ENCODE results near the gene TEX47. TPM values are rescaled to one million over a fixed set of nuclear protein-coding genes. Genes with fewer than 3 reads are reported as not detected.

Gene TEX47
- total and polyA plus RNA-seq, 8 donors, result not detected

GRCh38 chr7:88818552-88818951, 23.0 kb upstream of the TEX47 start:
- no peaks in the 10 kb centered on the region for H3K27me3 ChIP-seq
- no peak for TF ChIP-seq CTCF (IDR thresholded peaks at IDR 0.05)
- H3K36me3 ChIP-seq, result no peaks in the 10 kb centered on the region
- H3K4me3 ChIP-seq, result no peak overlapping the region
- intact Hi-C loops (cut with DNase I), result no loop called here
- H3K4me1 ChIP-seq, result no peaks in the 10 kb centered on the region
- DNase-seq (no peak), ATAC-seq (no peak)
- H3K27ac ChIP-seq, result no peak overlapping the region
- H3K9me3 ChIP-seq, result no peaks in the 10 kb centered on the region

- intact Hi-C loops (cut with DNase I), result no loop called here
- DNase-seq (no peak), ATAC-seq (no peak)
- Histone ChIP-seq H3K9me3 (no peaks in the 10 kb centered on the region), H3K4me1 (no peaks in the 10 kb centered on the region), H3K36me3 (no peaks in the 10 kb centered on the region), H3K27me3 (no peaks in the 10 kb centered on the region), H3K27ac (no peak overlapping the region), H3K4me3 (no peak overlapping the region)
- TF ChIP-seq CTCF (IDR thresholded peaks at IDR 0.05), result no peak
Observed at GRCh38 chr7:88806280-88807037, 10.9 kb upstream of the TEX47 start.

- Histone ChIP-seq H3K4me1 (no peaks in the 10 kb centered on the region), H3K27ac (no peak overlapping the region), H3K27me3 (no peaks in the 10 kb centered on the region), H3K9me3 (no peaks in the 10 kb centered on the region), H3K4me3 (no peak overlapping the region), H3K36me3 (no peaks in the 10 kb centered on the region)
- no peak for TF ChIP-seq CTCF (IDR thresholded peaks at IDR 0.05)
- intact Hi-C loops (cut with DNase I), result no loop called here
- ATAC-seq (no peak), DNase-seq (no peak)
Observed at GRCh38 chr7:88801046-88801445, 5.5 kb upstream of the TEX47 start.

GRCh38 chr7:88792361-88792760, 3.2 kb downstream of the TEX47 start:
- H3K4me3 ChIP-seq, result no peak overlapping the region
- H3K4me1 ChIP-seq, result no peaks in the 10 kb centered on the region
- H3K27me3 ChIP-seq, result no peaks in the 10 kb centered on the region
- H3K27ac ChIP-seq, result no peak overlapping the region
- no peaks in the 10 kb centered on the region for H3K36me3 ChIP-seq
- ATAC-seq (no peak), DNase-seq (no peak)
- no peak for TF ChIP-seq CTCF (IDR thresholded peaks at IDR 0.05)
- H3K9me3 ChIP-seq, result no peaks in the 10 kb centered on the region
- intact Hi-C loops (cut with DNase I), result no loop called here

- H3K9me3 ChIP-seq, result no peaks in the 10 kb centered on the region
- ATAC-seq, result no peak
- H3K4me1 ChIP-seq, result no peaks in the 10 kb centered on the region
- no peak overlapping the region for H3K4me3 ChIP-seq
- H3K36me3 ChIP-seq, result no peaks in the 10 kb centered on the region
- no peaks in the 10 kb centered on the region for H3K27me3 ChIP-seq
- intact Hi-C loops (cut with DNase I), result no loop called here
- H3K27ac ChIP-seq, result no peak overlapping the region
- no peak for DNase-seq
- TF ChIP-seq CTCF (IDR thresholded peaks at IDR 0.05), result no peak
Observed at GRCh38 chr7:88791891-88792290, 3.6 kb downstream of the TEX47 start.

Measured in left lung (tissue), 10 donors.